Measurements from ENCODE around the gene EVC. TPM values are rescaled to one million over a fixed set of nuclear protein-coding genes. Genes with fewer than 3 reads are reported as not detected.

The EVC gene
- 10 to 100 TPM; 25.5 to 29.0 TPM for total RNA-seq
- 9.9 TPM for polyA plus RNA-seq (2013, experiment 1 of 2)
- 9.5 TPM for polyA plus RNA-seq (2013, experiment 2 of 2)
- long read RNA-seq, experiment 1, partial matches to known transcripts = 0 of 2 reads
- long read RNA-seq, experiment 1, other reads (novel, unspliced or antisense) = 2 of 2 reads
- long read RNA-seq, experiment 2, partial matches to known transcripts = 3 of 9 reads
- long read RNA-seq, experiment 2, other reads (novel, unspliced or antisense) = 5 of 9 reads
- long read RNA-seq, experiment 3, partial matches to known transcripts = 1 of 9 reads
- long read RNA-seq, experiment 3, other reads (novel, unspliced or antisense) = 7 of 9 reads
- long read RNA-seq, experiment 4, partial matches to known transcripts = 1 of 1 reads
- long read RNA-seq, experiment 4, other reads (novel, unspliced or antisense) = 0 of 1 reads

GRCh38 chr4:5710961-5711478 lies at the start of gene EVC:
Gene EVC (plus strand): TSS chr4:5711201. CDS start chr4:5711381, 180 bp downstream.
- H3K4me3 ChIP-seq (ENCODE audit: low read length) = peak within 1 kb of the TSS; percentile 78
- peaks cover 17% of the 10 kb centered on the region for H3K9me3 ChIP-seq (ENCODE audit: control insufficient read depth, low read length)
- H3K27me3 ChIP-seq (ENCODE audit: control insufficient read depth, insufficient read depth, low read length, poor library complexity, severe bottlenecking) = peaks cover 33% of the 10 kb centered on the region
- Mint-ChIP-seq H3K4me3 (peak within 1 kb of the TSS; percentile 65), H3K36me3 (ENCODE audit: low read depth) (peaks cover 17% of the 10 kb centered on the region), H3K27me3 (ENCODE audit: insufficient read depth) (peaks cover 32% of the 10 kb centered on the region), H3K27ac (peak within 1 kb of the TSS; percentile 80), H3K9me3 (peaks cover 18% of the 10 kb centered on the region), H3K4me1 (peaks cover 18% of the 10 kb centered on the region)
- H3K27ac ChIP-seq (ENCODE audit: low read depth, low read length) = no peak within 1 kb of the TSS
- no peaks in the 10 kb centered on the region for H3K4me1 ChIP-seq (ENCODE audit: control insufficient read depth, insufficient read depth, low read length)
- peak; percentile 92 for DNase-seq
- TF ChIP-seq CTCF (conservative IDR thresholded peaks at IDR 0.05) = no peak
- no peaks in the 10 kb centered on the region for H3K36me3 ChIP-seq (ENCODE audit: control insufficient read depth, insufficient read depth, low read length)
- H3K9ac ChIP-seq (ENCODE audit: extremely low read depth, low read length, poor library complexity, severe bottlenecking) = no peak within 1 kb of the TSS
- WGBS, 2 experiments (ENCODE audit: insufficient coverage in 1 of 2, insufficient read length in 1 of 2) = 1 to 7% methylated on average over 5 to 49 of the region's 49 CpGs

- Mint-ChIP-seq H3K4me3 (no peak overlapping the region), H3K27ac (no peak overlapping the region)
These were observed 49.8 kb upstream of the EVC start for GRCh38 chr4:5661237-5661636.

GRCh38 chr4:5662555-5662954 lies 48.4 kb upstream of the EVC start:
- Histone ChIP-seq H3K4me3 (ENCODE audit: low read length) (no peak overlapping the region), H3K36me3 (ENCODE audit: control insufficient read depth, insufficient read depth, low read length) (no peaks in the 10 kb centered on the region), H3K9ac (ENCODE audit: extremely low read depth, low read length, poor library complexity, severe bottlenecking) (no peak overlapping the region), H3K4me1 (ENCODE audit: control insufficient read depth, insufficient read depth, low read length) (no peaks in the 10 kb centered on the region), H3K27ac (ENCODE audit: low read depth, low read length) (no peak overlapping the region), H3K9me3 (ENCODE audit: control insufficient read depth, low read length) (peaks cover 10% of the 10 kb centered on the region), H3K27me3 (ENCODE audit: control insufficient read depth, insufficient read depth, low read length, poor library complexity, severe bottlenecking) (no peaks in the 10 kb centered on the region)
- Mint-ChIP-seq H3K9me3 (peaks cover 10% of the 10 kb centered on the region), H3K27ac (no peak overlapping the region), H3K27me3 (ENCODE audit: insufficient read depth) (no peaks in the 10 kb centered on the region), H3K36me3 (ENCODE audit: low read depth) (peaks cover 58% of the 10 kb centered on the region), H3K4me1 (no peaks in the 10 kb centered on the region), H3K4me3 (no peak overlapping the region)
- 92 to 100% methylated on average over 1 of the region's 1 CpG for WGBS, 2 experiments (ENCODE audit: insufficient coverage in 1 of 2, insufficient read length in 1 of 2)
- DNase-seq = no peak
- TF ChIP-seq CTCF (conservative IDR thresholded peaks at IDR 0.05) = no peak

More at GRCh38 chr4:5661237-5661636, 49.8 kb upstream of the EVC start:
- no peak for TF ChIP-seq CTCF (conservative IDR thresholded peaks at IDR 0.05)
- Mint-ChIP-seq H3K4me1 (no peaks in the 10 kb centered on the region), H3K9me3 (peaks cover 2% of the 10 kb centered on the region), H3K27me3 (ENCODE audit: insufficient read depth) (no peaks in the 10 kb centered on the region), H3K36me3 (ENCODE audit: low read depth) (peaks cover 54% of the 10 kb centered on the region)
- no peak overlapping the region for H3K27ac ChIP-seq (ENCODE audit: low read depth, low read length)
- H3K4me3 ChIP-seq (ENCODE audit: low read length) = no peak overlapping the region
- no peaks in the 10 kb centered on the region for H3K4me1 ChIP-seq (ENCODE audit: control insufficient read depth, insufficient read depth, low read length)
- H3K9me3 ChIP-seq (ENCODE audit: control insufficient read depth, low read length) = peaks cover under 1% of the 10 kb centered on the region
- no peaks in the 10 kb centered on the region for H3K27me3 ChIP-seq (ENCODE audit: control insufficient read depth, insufficient read depth, low read length, poor library complexity, severe bottlenecking)
- 92 to 93% methylated on average over 3 to 4 of the region's 4 CpGs for WGBS, 2 experiments (ENCODE audit: insufficient coverage in 1 of 2, insufficient read length in 1 of 2)
- no peak for DNase-seq
- no peaks in the 10 kb centered on the region for H3K36me3 ChIP-seq (ENCODE audit: control insufficient read depth, insufficient read depth, low read length)
- H3K9ac ChIP-seq (ENCODE audit: extremely low read depth, low read length, poor library complexity, severe bottlenecking) = no peak overlapping the region
